H9 (cell line): ENCODE results near the gene RALGPS2. TPM values are rescaled to one million over a fixed set of nuclear protein-coding genes. Genes with fewer than 3 reads are reported as not detected.

Experiments used
- DNase-seq: peaks from one replicate; pipeline ENCODE4 v3.0.0-alpha.2; 2017
- H2AFZ ChIP-seq: one replicate; pipeline ENCODE4 v1.6.1; 2013; ENCODE audit warnings: mild to moderate bottlenecking, low read length, control low read depth, moderate library complexity
- H2AK5ac ChIP-seq: 2 replicates; pipeline ENCODE4 v1.6.1; 2013; ENCODE audit warnings: low read length, control low read depth, mixed read lengths; ENCODE audit not compliant: insufficient read length
- H2BK120ac ChIP-seq: one replicate; pipeline ENCODE4 v1.6.1; 2013; ENCODE audit warnings: low read depth, mild to moderate bottlenecking, low read length, control low read depth, inconsistent platforms; ENCODE audit not compliant: poor library complexity, severe bottlenecking
- H2BK12ac ChIP-seq: 2 replicates; pipeline ENCODE4 v1.6.1; 2013; ENCODE audit warnings: low read length, control low read depth, mixed read lengths, low read depth; ENCODE audit not compliant: insufficient read length
- H2BK15ac ChIP-seq: 2 replicates; pipeline ENCODE4 v1.6.1; 2013; ENCODE audit warnings: low read depth, low read length, control low read depth
- H2BK20ac ChIP-seq: one replicate; pipeline ENCODE4 v1.6.1; 2013; ENCODE audit warnings: low read depth, mild to moderate bottlenecking, low read length, control low read depth, inconsistent platforms; ENCODE audit not compliant: poor library complexity, severe bottlenecking
- H2BK5ac ChIP-seq: 2 replicates; pipeline ENCODE4 v1.6.1; 2013; ENCODE audit warnings: low read length, control low read depth, mixed read lengths; ENCODE audit not compliant: insufficient read length
- H3K14ac ChIP-seq: 2 replicates; pipeline ENCODE4 v1.6.1; 2013; ENCODE audit warnings: low read length, control low read depth; ENCODE audit not compliant: insufficient read depth
- H3K18ac ChIP-seq: 2 replicates; pipeline ENCODE4 v1.6.1; 2013; ENCODE audit warnings: low read depth, mild to moderate bottlenecking, mixed read lengths, low read length, control low read depth; ENCODE audit not compliant: insufficient read length
- H3K23ac ChIP-seq: 2 replicates; pipeline ENCODE4 v1.6.1; 2013; ENCODE audit warnings: low read length, control low read depth, mixed read lengths, low read depth; ENCODE audit not compliant: insufficient read length
- H3K23me2 ChIP-seq: 2 replicates; pipeline ENCODE4 v1.6.1; 2013; ENCODE audit warnings: low read depth, mild to moderate bottlenecking, mixed read lengths, low read length, control low read depth; ENCODE audit not compliant: insufficient read length, poor library complexity, severe bottlenecking
- H3K27ac ChIP-seq: 2 replicates; pipeline ENCODE4 v1.5.1; 2013; ENCODE audit warnings: low read length, control low read depth, mixed read lengths, low read depth; ENCODE audit not compliant: insufficient read length
- H3K27me3 ChIP-seq: 2 replicates; pipeline ENCODE4 v1.6.1; 2013; ENCODE audit warnings: low read length, control low read depth, inconsistent platforms; ENCODE audit not compliant: insufficient read depth
- H3K4ac ChIP-seq: 2 replicates; pipeline ENCODE4 v1.6.1; 2013; ENCODE audit warnings: low read depth, mild to moderate bottlenecking, control low read depth, inconsistent platforms, low read length, moderate library complexity
- H3K4me1 ChIP-seq: 2 replicates; pipeline ENCODE4 v1.6.1; 2013; ENCODE audit warnings: low read length, control low read depth, inconsistent platforms; ENCODE audit not compliant: insufficient read depth
- H3K4me2 ChIP-seq: 2 replicates; pipeline ENCODE4 v1.6.1; 2013; ENCODE audit warnings: low read length, control low read depth, mixed read lengths; ENCODE audit not compliant: insufficient read length, insufficient read depth
- H3K56ac ChIP-seq: 2 replicates; pipeline ENCODE4 v1.6.1; 2013; ENCODE audit warnings: low read depth, mild to moderate bottlenecking, mixed read lengths, low read length, control low read depth; ENCODE audit not compliant: insufficient read length
- H3K79me1 ChIP-seq: 2 replicates; pipeline ENCODE4 v1.6.1; 2013; ENCODE audit warnings: low read depth, mild to moderate bottlenecking, moderate library complexity, low read length, control low read depth, inconsistent platforms; ENCODE audit not compliant: insufficient read depth, poor library complexity, severe bottlenecking
- H3K79me2 ChIP-seq: 2 replicates; pipeline ENCODE4 v1.6.1; 2013; ENCODE audit warnings: low read length, control low read depth, inconsistent platforms; ENCODE audit not compliant: insufficient read depth
- H3K9ac ChIP-seq: 2 replicates; pipeline ENCODE4 v1.6.1; 2013; ENCODE audit warnings: low read length, control low read depth, mixed read lengths; ENCODE audit not compliant: insufficient read length; ENCODE audit errors: extremely low read depth
- H3K9me3 ChIP-seq: one replicate; pipeline ENCODE4 v1.6.1; 2013; ENCODE audit warnings: low read depth, low read length, inconsistent platforms; ENCODE audit not compliant: control insufficient read depth
- H3T11ph ChIP-seq: one replicate; pipeline ENCODE4 v1.6.1; 2013; ENCODE audit warnings: mild to moderate bottlenecking, low read length, control low read depth, inconsistent platforms
- H4K20me1 ChIP-seq: one replicate; pipeline ENCODE4 v1.6.1; 2013; ENCODE audit not compliant: control insufficient read depth, insufficient read length, insufficient read depth
- H4K5ac ChIP-seq: 2 replicates; pipeline ENCODE4 v1.6.1; 2013; ENCODE audit warnings: low read depth, mild to moderate bottlenecking, mixed read lengths, low read length, control low read depth; ENCODE audit not compliant: insufficient read length
- H4K8ac ChIP-seq: replicated peaks from 2 replicates; pipeline ENCODE4 v1.6.1; 2013; ENCODE audit warnings: low read length, control low read depth, mixed read lengths, low read depth; ENCODE audit not compliant: insufficient read length
- H4K91ac ChIP-seq: 2 replicates; pipeline ENCODE4 v1.6.1; 2013; ENCODE audit warnings: low read depth, mild to moderate bottlenecking, moderate library complexity, mixed read lengths, low read length, control low read depth; ENCODE audit not compliant: insufficient read length
- H3K27ac Mint-ChIP-seq, 3 experiments: 2 replicates in 2 of 3; 3 replicates in 1 of 3; pipeline ENCODE4 v1.8.0; 2020 to 2021; ENCODE audit warnings: mixed read lengths in 3 of 3, mild to moderate bottlenecking in 1 of 3, moderate library complexity in 1 of 3
- H3K27me3 Mint-ChIP-seq: 2 replicates; pipeline ENCODE4 v1.8.0; 2021; ENCODE audit warnings: low read depth, mild to moderate bottlenecking, moderate library complexity, mixed read lengths
- H3K36me3 Mint-ChIP-seq, 3 experiments: 2 replicates in 2 of 3; 3 replicates in 1 of 3; pipeline ENCODE4 v1.8.0; 2020 to 2021; ENCODE audit warnings: low read depth in 3 of 3, mixed read lengths in 3 of 3; ENCODE audit not compliant: insufficient read depth in 1 of 3
- H3K4me1 Mint-ChIP-seq, 2 experiments: 2 replicates each; pipeline ENCODE4 v1.8.0; 2020; ENCODE audit warnings: mixed read lengths in 2 of 2
- H3K4me3 Mint-ChIP-seq, 2 experiments: 2 replicates in 1 of 2; 3 replicates in 1 of 2; pipeline ENCODE4 v1.8.0; 2020 to 2021; ENCODE audit warnings: mild to moderate bottlenecking in 2 of 2, mixed read lengths in 2 of 2, moderate library complexity in 1 of 2
- H3K9me3 Mint-ChIP-seq, 2 experiments: 2 replicates in 1 of 2; 3 replicates in 1 of 2; pipeline ENCODE4 v1.8.0; 2020; ENCODE audit warnings: mild to moderate bottlenecking in 2 of 2, mixed read lengths in 2 of 2, moderate library complexity in 1 of 2
- CTCF ChIP-seq: fragments of 200-600 bp; sonication (generic); conservative IDR thresholded peaks from 3 replicates; pipeline ENCODE4 v1.8.0; 2021; ENCODE audit warnings: antibody characterized with exemption, mild to moderate bottlenecking
- WGBS: extraction: QIAGEN DNeasy Blood & Tissue Kit; methylation state at CpG from one replicate; pipeline ENCODE4 v1.1.7; 2013; ENCODE audit warnings: missing lambda C conversion rate, low lambda C conversion rate, mixed read lengths; ENCODE audit not compliant: insufficient read length; ENCODE audit errors: extremely low coverage; 5-methylcytosine and 5-hydroxymethylcytosine counted together
- total RNA-seq: library from RNA; stranded (reverse); gene quantifications from 2 replicates; pipeline ENCODE4 v1.2.1, GENCODE V29; 2021

The RALGPS2 gene
- total RNA-seq, 1 experiment from 2014 or later: 32.6 TPM

- Mint-ChIP-seq H3K27ac (no peak overlapping the region), H3K27me3 (no peaks in the 10 kb centered on the region), H3K9me3 (no peaks in the 10 kb centered on the region; a peak in 1 of 5 replicates), H3K36me3 (no peaks in the 10 kb centered on the region), H3K4me1 (no peaks in the 10 kb centered on the region), H3K4me3 (no peak overlapping the region)
- Histone ChIP-seq H2AFZ (no peak overlapping the region), H3K27me3 (no peaks in the 10 kb centered on the region), H3K18ac (no peak overlapping the region), H3K27ac (no peak overlapping the region), H3K23me2 (no peaks in the 10 kb centered on the region), H3K9ac (no peak overlapping the region), H3K14ac (no peak overlapping the region), H2BK12ac (no peak overlapping the region), H2BK120ac (no peak overlapping the region), H2BK5ac (no peak overlapping the region), H4K8ac (no peak overlapping the region), H3K79me2 (no peaks in the 10 kb centered on the region; the same call in 1 of the 2 replicates), H3K23ac (no peak overlapping the region), H4K5ac (no peak overlapping the region), H2AK5ac (no peak overlapping the region), H4K20me1 (no peaks in the 10 kb centered on the region), H3K56ac (no peak overlapping the region), H2BK15ac (no peak overlapping the region), H3K4ac (no peak overlapping the region), H4K91ac (no peak overlapping the region), H2BK20ac (no peak overlapping the region), H3T11ph (no peak overlapping the region), H3K79me1 (no peaks in the 10 kb centered on the region), H3K4me1 (no peaks in the 10 kb centered on the region), H3K4me2 (no peak overlapping the region), H3K9me3 (no peaks in the 10 kb centered on the region)
- no CpG with 5 or more reads among the region's 2 CpGs for WGBS
- no peak for DNase-seq
- no peak for TF ChIP-seq CTCF
These were observed 11.8 kb upstream of the RALGPS2 start for GRCh38 chr1:178713259-178713658.
